ENCODE measurements around the gene MUC4. TPM values are rescaled to one million over a fixed set of nuclear protein-coding genes. Genes with fewer than 3 reads are reported as not detected.

MUC4 gene
- total and polyA plus RNA-seq, 3 donors from 2014 or later = 1.8 to 4.7 (median 4.0) TPM

- H3K27ac ChIP-seq = no peak overlapping the region
- H3K27me3 ChIP-seq = no peaks in the 10 kb centered on the region
- intact Hi-C loops (cut with DNase I; ENCODE audit: low total_unique reads) = no loop called here
- no peaks in the 10 kb centered on the region for H3K36me3 ChIP-seq (ENCODE audit: low read depth, missing control alignments)
- 92 to 94% methylated on average over 6 of the region's 6 CpGs for WGBS, 2 donors
- H3K4me3 ChIP-seq = no peak overlapping the region
- H3K9me3 ChIP-seq = no peaks in the 10 kb centered on the region
- DNase-seq = no peak
- TF ChIP-seq CTCF (IDR thresholded peaks at IDR 0.05) (no peak), POLR2A (IDR thresholded peaks at IDR 0.05) (no peak)
- H3K4me1 ChIP-seq = no peaks in the 10 kb centered on the region
These were observed 33.8 kb upstream of the MUC4 start for GRCh38 chr3:195845483-195845882.

GRCh38 chr3:195844671-195845218 lies 33.0 kb upstream of the MUC4 start:
- no peak overlapping the region for H3K27ac ChIP-seq
- no peak overlapping the region for H3K4me3 ChIP-seq
- intact Hi-C loops (cut with DNase I; ENCODE audit: low total_unique reads) = no loop called here
- no peaks in the 10 kb centered on the region for H3K27me3 ChIP-seq
- no peaks in the 10 kb centered on the region for H3K4me1 ChIP-seq
- H3K36me3 ChIP-seq (ENCODE audit: low read depth, missing control alignments) = no peaks in the 10 kb centered on the region
- H3K9me3 ChIP-seq = no peaks in the 10 kb centered on the region
- no peak for DNase-seq
- no peak for TF ChIP-seq POLR2A (IDR thresholded peaks at IDR 0.05)
- TF ChIP-seq CTCF (IDR thresholded peaks at IDR 0.05) = no peak
- WGBS, 2 donors = 90% methylated on average over 7 of the region's 7 CpGs

GRCh38 chr3:195839260-195840010 lies 27.7 kb upstream of the MUC4 start:
- intact Hi-C loops (cut with DNase I; ENCODE audit: low total_unique reads) = no loop called here
- 61 to 65% methylated on average over 16 to 19 of the region's 19 CpGs for WGBS, 2 donors
- no peaks in the 10 kb centered on the region for H3K27me3 ChIP-seq
- H3K27ac ChIP-seq = no peak overlapping the region
- H3K36me3 ChIP-seq (ENCODE audit: low read depth, missing control alignments) = no peaks in the 10 kb centered on the region
- no peaks in the 10 kb centered on the region for H3K9me3 ChIP-seq
- TF ChIP-seq POLR2A (IDR thresholded peaks at IDR 0.05) = no peak
- no peak for TF ChIP-seq CTCF (IDR thresholded peaks at IDR 0.05)
- H3K4me1 ChIP-seq = no peaks in the 10 kb centered on the region
- H3K4me3 ChIP-seq = no peak overlapping the region
- no peak for DNase-seq

- Histone ChIP-seq H3K9me3 (no peaks in the 10 kb centered on the region), H3K27me3 (no peaks in the 10 kb centered on the region), H3K36me3 (ENCODE audit: low read depth, missing control alignments) (no peaks in the 10 kb centered on the region), H3K4me1 (no peaks in the 10 kb centered on the region), H3K27ac (no peak overlapping the region), H3K4me3 (no peak overlapping the region)
- intact Hi-C loops (cut with DNase I; ENCODE audit: low total_unique reads) = no loop called here
- WGBS, 2 donors = 92 to 96% methylated on average over 5 of the region's 5 CpGs
- TF ChIP-seq CTCF (IDR thresholded peaks at IDR 0.05) = no peak
- TF ChIP-seq POLR2A (IDR thresholded peaks at IDR 0.05) = no peak
- DNase-seq = no peak
These were observed 27.0 kb upstream of the MUC4 start for GRCh38 chr3:195838714-195839113.

Measured in testis (tissue), 3 donors.